MM.1S (cell line): ENCODE results near the gene ABCB6.

Source experiments
- DNase-seq: peaks from one replicate; pipeline ENCODE4 v3.0.0-alpha.2; 2015
- H2AFZ ChIP-seq: fragments of 300-600 bp; sonication (generic); 2 replicates; pipeline ENCODE4 v1.6.0; 2016; ENCODE audit warnings: antibody characterized with exemption, low read length
- H3F3A ChIP-seq: fragments of 300-600 bp; sonication (generic); 2 replicates; pipeline ENCODE4 v1.6.1; 2016; ENCODE audit warnings: mild to moderate bottlenecking, antibody characterized with exemption, low read length, moderate library complexity, mixed read lengths; ENCODE audit not compliant: insufficient read depth
- H3K27ac ChIP-seq: fragments of 300-600 bp; sonication (generic); 2 replicates; pipeline ENCODE4 v1.5.1; 2016; ENCODE audit warnings: mild to moderate bottlenecking, low read length
- H3K27me3 ChIP-seq: fragments of 300-600 bp; sonication (generic); replicated peaks from 2 replicates; pipeline ENCODE4 v1.6.0; 2016; ENCODE audit warnings: low read length; ENCODE audit not compliant: insufficient read depth
- H3K36me3 ChIP-seq: fragments of 300-600 bp; sonication (generic); replicated peaks from 2 replicates; pipeline ENCODE4 v1.6.1; 2016; ENCODE audit warnings: mild to moderate bottlenecking, low read length, mixed read lengths; ENCODE audit not compliant: insufficient read depth
- H3K4me1 ChIP-seq: fragments of 300-600 bp; sonication (generic); 2 replicates; pipeline ENCODE4 v1.6.1; 2016; ENCODE audit warnings: low read length, mixed read lengths
- H3K4me2 ChIP-seq: fragments of 300-600 bp; sonication (generic); 2 replicates; pipeline ENCODE4 v1.6.0; 2016; ENCODE audit warnings: low read depth, low read length
- H3K4me3 ChIP-seq: fragments of 300-600 bp; sonication (generic); 2 replicates; pipeline ENCODE4 v1.5.1; 2016; ENCODE audit warnings: low read length, mixed read lengths
- H3K79me2 ChIP-seq: fragments of 300-600 bp; sonication (generic); 2 replicates; pipeline ENCODE4 v1.6.1; 2016; ENCODE audit warnings: mixed run types, low read length, mixed read lengths
- H3K9ac ChIP-seq: fragments of 300-600 bp; sonication (generic); 2 replicates; pipeline ENCODE4 v1.6.1; 2016; ENCODE audit warnings: low read length, mixed read lengths
- H3K9me2 ChIP-seq: fragments of 300-600 bp; sonication (generic); replicated peaks from 2 replicates; pipeline ENCODE4 v1.6.1; 2016; ENCODE audit warnings: mild to moderate bottlenecking, low read length, mixed read lengths; ENCODE audit not compliant: insufficient read depth
- H3K9me3 ChIP-seq: fragments of 300-600 bp; sonication (generic); replicated peaks from 2 replicates; pipeline ENCODE4 v1.6.1; 2016; ENCODE audit warnings: mild to moderate bottlenecking, low read length, mixed read lengths; ENCODE audit not compliant: insufficient read depth
- H4K20me1 ChIP-seq: fragments of 300-600 bp; sonication (generic); 2 replicates; pipeline ENCODE4 v1.6.1; 2016; ENCODE audit warnings: mild to moderate bottlenecking, low read length, moderate library complexity, mixed read lengths; ENCODE audit not compliant: insufficient read depth
- CTCF ChIP-seq: fragments of 300-600 bp; sonication (generic); IDR thresholded peaks from 2 replicates; pipeline ENCODE4 v1.5.1; 2016; ENCODE audit warnings: antibody characterized with exemption, low read length, mixed read lengths
- EZH2 ChIP-seq: fragments of 300-600 bp; sonication (generic); optimal IDR thresholded peaks from 2 replicates; pipeline ENCODE3; 2017; ENCODE audit warnings: low read depth, mild to moderate bottlenecking, antibody characterized with exemption, low read length, mixed read lengths
- EZH2phosphoT487 ChIP-seq: fragments of 300-600 bp; sonication (generic); IDR thresholded peaks from 2 replicates; pipeline ENCODE4 v1.6.1; 2018; ENCODE audit warnings: antibody characterized with exemption, low read length

The ABCB6 gene

GRCh38 chr2:219206328-219207133 is 12.2 kb downstream of the ABCB6 start, which contains the start of gene ZFAND2B:
TSS of gene ZFAND2B (plus strand) at chr2:219206782. CDS start at chr2:219206988, 206 bp downstream.
- H3K4me3 ChIP-seq: peak within 1 kb of the TSS; percentile 84
- DNase-seq: peak; percentile 96
- H3K4me1 ChIP-seq: peaks cover 10% of the 10 kb centered on the region; the same call in 1 of the 2 replicates
- no peaks in the 10 kb centered on the region for H3K9me2 ChIP-seq
- peak within 1 kb of the TSS; percentile 79 for H3K27ac ChIP-seq
- no peaks in the 10 kb centered on the region for H3K27me3 ChIP-seq
- H3K36me3 ChIP-seq: no peaks in the 10 kb centered on the region
- H3K9me3 ChIP-seq: no peaks in the 10 kb centered on the region
- peaks cover 12% of the 10 kb centered on the region; the same call in 1 of the 2 replicates for H3K79me2 ChIP-seq
- H2AFZ ChIP-seq: peak within 1 kb of the TSS; percentile 82
- H3K9ac ChIP-seq: peak within 1 kb of the TSS; percentile 81
- peak within 1 kb of the TSS; percentile 88 for H3K4me2 ChIP-seq
- no peaks in the 10 kb centered on the region for H4K20me1 ChIP-seq
- TF ChIP-seq EZH2 (no peak), CTCF (no peak), EZH2phosphoT487 (no peak)
- peaks cover 13% of the 10 kb centered on the region for H3F3A ChIP-seq

GRCh38 chr2:219205981-219206327 is 12.8 kb downstream of the ABCB6 start:
- TF ChIP-seq EZH2phosphoT487 (no peak), CTCF (no peak), EZH2 (no peak)
- Histone ChIP-seq H3K9me2 (no peaks in the 10 kb centered on the region), H2AFZ (peak overlapping the region; percentile 52), H3K4me3 (peak overlapping the region; percentile 84), H3K9ac (peak overlapping the region; percentile 78), H3F3A (peaks cover 13% of the 10 kb centered on the region), H3K4me2 (peak overlapping the region; percentile 70), H3K36me3 (no peaks in the 10 kb centered on the region), H3K79me2 (peaks cover 12% of the 10 kb centered on the region; the same call in 1 of the 2 replicates), H3K27ac (peak overlapping the region; percentile 79; the same call in 1 of the 2 replicates), H3K4me1 (peaks cover 10% of the 10 kb centered on the region; the same call in 1 of the 2 replicates), H4K20me1 (no peaks in the 10 kb centered on the region), H3K9me3 (no peaks in the 10 kb centered on the region), H3K27me3 (no peaks in the 10 kb centered on the region)
- no peak for DNase-seq

GRCh38 chr2:219205165-219205538 is 13.6 kb downstream of the ABCB6 start:
- no peak overlapping the region for H3K4me2 ChIP-seq
- H3K9me2 ChIP-seq: no peaks in the 10 kb centered on the region
- peaks cover 12% of the 10 kb centered on the region; the same call in 1 of the 2 replicates for H3K79me2 ChIP-seq
- H3K27me3 ChIP-seq: no peaks in the 10 kb centered on the region
- no peak overlapping the region for H2AFZ ChIP-seq
- H3K9ac ChIP-seq: no peak overlapping the region
- H3F3A ChIP-seq: peaks cover 13% of the 10 kb centered on the region
- no peak overlapping the region for H3K4me3 ChIP-seq
- no peaks in the 10 kb centered on the region for H3K36me3 ChIP-seq
- no peak overlapping the region for H3K27ac ChIP-seq
- TF ChIP-seq EZH2phosphoT487 (no peak), CTCF (no peak), EZH2 (no peak)
- no peaks in the 10 kb centered on the region for H4K20me1 ChIP-seq
- H3K9me3 ChIP-seq: no peaks in the 10 kb centered on the region
- DNase-seq: no peak
- peaks cover 10% of the 10 kb centered on the region; the same call in 1 of the 2 replicates for H3K4me1 ChIP-seq
